B cell (primary cell): ENCODE data around the gene PDCD2L.

Experiments used
- EZH2 ChIP-seq: IDR thresholded peaks from 2 replicates; pipeline ENCODE4 v1.6.1; 2012; ENCODE audit warnings: borderline replicate concordance, low read depth, mild to moderate bottlenecking, moderate library complexity, low read length; ENCODE audit not compliant: insufficient read depth, poor library complexity, severe bottlenecking
- TF ChIP-seq, protein P1 (sequence below): fragments of 200-600 bp; IDR thresholded peaks from one replicate; pipeline ENCODE4 v1.8.0; 2022; ENCODE audit warnings: antibody characterized with exemption, mild to moderate bottlenecking

DNA sequence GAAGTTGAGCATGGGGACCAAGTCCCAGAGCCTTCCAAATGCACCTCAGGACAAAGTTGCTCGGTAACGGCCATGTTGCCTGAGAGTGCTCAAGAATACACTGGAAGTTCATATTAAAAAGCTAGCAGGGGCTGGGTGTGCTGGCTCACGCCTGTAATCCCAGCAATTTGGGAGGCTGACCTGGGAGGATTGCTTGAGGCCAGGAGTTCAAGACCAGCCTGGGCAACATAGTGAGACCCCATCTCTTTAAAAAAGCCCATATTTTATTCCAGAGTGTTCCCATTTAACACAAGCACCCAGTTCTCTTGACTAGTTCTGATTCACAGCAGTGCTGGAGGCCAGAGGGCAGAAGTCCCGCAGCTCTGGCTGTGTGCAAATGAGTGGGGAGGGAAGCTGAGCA lies 47.3 kb upstream of the PDCD2L start:
- no peak for TF ChIP-seq EZH2
- TF ChIP-seq, protein P1, sequence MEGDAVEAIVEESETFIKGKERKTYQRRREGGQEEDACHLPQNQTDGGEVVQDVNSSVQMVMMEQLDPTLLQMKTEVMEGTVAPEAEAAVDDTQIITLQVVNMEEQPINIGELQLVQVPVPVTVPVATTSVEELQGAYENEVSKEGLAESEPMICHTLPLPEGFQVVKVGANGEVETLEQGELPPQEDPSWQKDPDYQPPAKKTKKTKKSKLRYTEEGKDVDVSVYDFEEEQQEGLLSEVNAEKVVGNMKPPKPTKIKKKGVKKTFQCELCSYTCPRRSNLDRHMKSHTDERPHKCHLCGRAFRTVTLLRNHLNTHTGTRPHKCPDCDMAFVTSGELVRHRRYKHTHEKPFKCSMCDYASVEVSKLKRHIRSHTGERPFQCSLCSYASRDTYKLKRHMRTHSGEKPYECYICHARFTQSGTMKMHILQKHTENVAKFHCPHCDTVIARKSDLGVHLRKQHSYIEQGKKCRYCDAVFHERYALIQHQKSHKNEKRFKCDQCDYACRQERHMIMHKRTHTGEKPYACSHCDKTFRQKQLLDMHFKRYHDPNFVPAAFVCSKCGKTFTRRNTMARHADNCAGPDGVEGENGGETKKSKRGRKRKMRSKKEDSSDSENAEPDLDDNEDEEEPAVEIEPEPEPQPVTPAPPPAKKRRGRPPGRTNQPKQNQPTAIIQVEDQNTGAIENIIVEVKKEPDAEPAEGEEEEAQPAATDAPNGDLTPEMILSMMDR = no peak
